SK-N-MC (cell line): Measurements from ENCODE around the gene UGGT2.

Experiments
- DNase-seq: peaks from one replicate; pipeline ENCODE4 v3.0.0-alpha.2; 2011; ENCODE audit warnings: low read depth, low spot score
- H3K27ac ChIP-seq: fragments of 200-600 bp; sonication (generic); 2 replicates; pipeline ENCODE4 v1.5.1; 2016; ENCODE audit warnings: mixed run types
- H3K36me3 ChIP-seq: fragments of 200-600 bp; sonication (generic); 2 replicates; pipeline ENCODE4 v1.6.1; 2017; ENCODE audit warnings: antibody characterized with exemption, low read length, mixed read lengths; ENCODE audit not compliant: insufficient read depth
- H3K4me3 ChIP-seq: fragments of 200-600 bp; sonication (generic); 2 replicates; pipeline ENCODE4 v1.5.1; 2016
- H3K9ac ChIP-seq: fragments of 200-600 bp; sonication (generic); 2 replicates; pipeline ENCODE4 v1.8.0; 2017; ENCODE audit warnings: mixed run types, mixed read lengths; ENCODE audit not compliant: insufficient read length
- H3K9me3 ChIP-seq: fragments of 200-600 bp; sonication (generic); 2 replicates; pipeline ENCODE4 v1.6.1; 2017; ENCODE audit warnings: low read depth, mild to moderate bottlenecking, antibody characterized with exemption, low read length, moderate library complexity, mixed read lengths
- EZH2 ChIP-seq: fragments of 200-600 bp; sonication (generic); IDR thresholded peaks from one replicate; pipeline ENCODE4 v1.6.1; 2017; ENCODE audit warnings: antibody characterized with exemption
- FOXP2 ChIP-seq: optimal IDR thresholded peaks from 2 replicates; pipeline ENCODE3; 2011; ENCODE audit warnings: mild to moderate bottlenecking, moderate library complexity; ENCODE audit not compliant: insufficient read depth; ENCODE audit errors: extremely low read length, control extremely low read depth
- POLR2AphosphoS5 ChIP-seq: IDR thresholded peaks from 2 replicates; pipeline ENCODE4 v1.6.1; 2012; ENCODE audit warnings: mild to moderate bottlenecking, low read depth, low read length, borderline replicate concordance

The UGGT2 gene

DNA sequence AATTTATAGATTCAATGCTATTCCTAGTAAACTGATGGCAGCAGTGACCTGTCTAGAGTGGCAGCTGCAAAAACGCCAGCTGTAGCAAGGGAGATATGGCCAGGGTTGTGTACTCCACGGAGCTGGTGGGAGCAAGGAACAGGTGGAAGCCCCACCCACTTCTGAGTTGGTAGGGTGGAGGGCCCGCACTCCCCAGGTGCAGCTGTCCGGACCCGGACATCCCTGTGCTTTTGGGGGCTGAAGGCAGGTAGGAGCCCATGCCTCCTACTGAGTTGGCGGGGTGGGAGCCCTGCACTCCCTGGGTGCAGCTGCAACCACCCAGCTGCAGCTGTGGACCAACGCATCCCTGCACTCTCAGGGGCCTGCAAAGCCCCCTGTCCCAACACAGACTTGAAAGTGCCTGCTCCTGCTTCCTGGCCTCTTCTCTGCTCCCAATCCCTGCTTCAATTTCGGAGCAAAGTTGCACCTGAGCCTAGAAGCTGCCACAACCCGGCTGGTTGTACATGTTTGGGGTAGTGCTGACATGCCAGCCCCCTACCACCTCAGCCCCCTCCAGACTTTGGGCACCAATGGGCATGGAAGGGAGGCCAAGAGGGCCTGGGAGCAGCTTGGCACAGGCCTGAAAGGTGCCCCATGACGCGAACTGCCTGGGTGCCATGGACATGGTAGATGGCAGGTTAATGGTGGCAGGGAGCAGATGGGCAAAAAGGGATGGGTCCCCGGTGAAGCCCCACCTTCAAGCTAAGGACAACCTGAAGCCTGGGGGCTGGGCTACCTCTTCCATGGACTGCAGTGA is 19.8 kb downstream of the UGGT2 start:
- no peak overlapping the region for H3K9ac ChIP-seq
- no peak for TF ChIP-seq FOXP2
- TF ChIP-seq EZH2 = no peak
- no peak for TF ChIP-seq POLR2AphosphoS5
- H3K27ac ChIP-seq = no peak overlapping the region
- H3K36me3 ChIP-seq = no peaks in the 10 kb centered on the region
- no peak overlapping the region for H3K4me3 ChIP-seq
- no peak for DNase-seq
- no peaks in the 10 kb centered on the region for H3K9me3 ChIP-seq

DNA sequence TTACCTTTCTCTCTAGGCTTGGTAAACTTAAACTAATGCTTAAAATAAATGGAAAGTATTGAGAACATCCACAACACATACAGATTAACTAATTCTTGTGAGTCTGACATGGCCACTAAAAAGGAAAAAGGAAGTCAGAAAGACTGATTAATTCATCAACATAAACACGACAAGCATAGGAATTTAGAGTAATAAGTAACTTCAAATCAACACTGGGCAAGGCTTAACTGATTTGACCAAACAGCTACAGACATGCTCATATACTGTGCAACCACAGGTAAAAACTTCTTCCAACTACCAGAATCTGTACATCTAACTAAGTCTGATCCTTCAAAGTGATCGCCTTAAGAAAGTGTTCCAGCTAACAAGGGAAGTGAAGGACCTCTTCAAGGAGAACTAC is 20.5 kb downstream of the UGGT2 start:
- Histone ChIP-seq H3K9ac (no peak overlapping the region), H3K4me3 (no peak overlapping the region), H3K9me3 (no peaks in the 10 kb centered on the region), H3K27ac (no peak overlapping the region), H3K36me3 (no peaks in the 10 kb centered on the region)
- no peak for TF ChIP-seq EZH2
- no peak for TF ChIP-seq POLR2AphosphoS5
- no peak for TF ChIP-seq FOXP2
- DNase-seq = no peak

DNA sequence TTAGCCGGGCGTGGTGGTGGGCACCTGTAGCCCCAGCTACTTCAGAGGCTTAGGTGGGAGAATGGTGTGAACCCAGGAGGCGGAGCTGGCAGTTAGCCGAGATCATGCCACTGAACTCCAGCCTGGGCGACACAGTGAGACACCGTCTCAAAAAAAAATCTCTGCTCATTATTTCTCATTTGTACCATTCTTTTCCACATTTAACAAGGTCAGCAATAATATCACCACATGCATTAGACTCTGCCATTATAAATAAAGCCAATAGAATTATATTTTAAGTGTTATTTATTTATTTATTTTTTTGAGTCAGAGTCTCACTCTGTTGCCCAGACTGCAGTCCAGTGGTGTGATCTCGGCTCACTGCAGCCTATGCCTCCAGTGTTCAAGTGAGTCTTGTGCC is 24.2 kb downstream of the UGGT2 start:
- Histone ChIP-seq H3K4me3 (no peak overlapping the region), H3K9ac (no peak overlapping the region), H3K27ac (no peak overlapping the region), H3K36me3 (no peaks in the 10 kb centered on the region), H3K9me3 (no peaks in the 10 kb centered on the region)
- TF ChIP-seq POLR2AphosphoS5 (no peak), FOXP2 (no peak)
- no peak for DNase-seq

DNA sequence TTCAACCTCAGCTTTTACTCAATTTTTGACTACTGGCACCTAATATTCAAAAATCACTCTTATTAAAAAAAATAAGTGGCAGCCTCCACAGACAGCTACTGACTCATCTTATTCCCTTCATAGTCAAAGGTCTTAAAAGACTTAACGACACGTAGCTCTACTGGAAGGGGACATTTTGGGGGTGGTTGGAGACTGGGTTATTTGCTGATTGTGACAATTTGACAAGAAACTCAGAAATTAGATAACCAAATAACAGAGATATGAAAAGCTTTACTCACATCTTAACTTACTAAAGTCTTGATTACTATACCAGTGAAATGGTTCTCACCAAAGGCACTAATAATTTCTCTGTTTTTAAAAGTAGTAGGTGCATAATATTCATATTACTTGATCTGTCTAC is 25.7 kb downstream of the UGGT2 start:
- Histone ChIP-seq H3K9ac (no peak overlapping the region), H3K9me3 (no peaks in the 10 kb centered on the region), H3K36me3 (no peaks in the 10 kb centered on the region), H3K4me3 (no peak overlapping the region), H3K27ac (no peak overlapping the region)
- no peak for TF ChIP-seq EZH2
- TF ChIP-seq POLR2AphosphoS5 = no peak
- no peak for TF ChIP-seq FOXP2
- DNase-seq = no peak

DNA sequence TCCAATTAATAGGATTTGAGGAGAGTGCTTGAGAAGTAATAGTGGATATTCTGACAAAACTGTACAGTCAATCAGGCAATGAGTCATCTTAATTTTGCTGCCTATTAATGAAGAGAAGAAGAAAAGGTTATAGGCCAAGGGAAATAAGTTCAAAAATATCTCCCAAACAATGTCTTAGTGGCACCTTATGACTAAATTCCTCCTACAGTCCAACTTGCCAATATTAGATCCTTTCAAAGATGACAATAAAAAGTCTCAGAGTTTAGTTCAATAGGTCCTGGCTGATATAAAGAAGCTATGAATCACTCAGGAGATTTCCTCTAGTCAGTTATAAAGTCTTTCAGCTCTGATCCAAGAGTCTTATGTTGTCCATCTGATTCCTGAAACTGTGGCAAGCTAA is 27.9 kb downstream of the UGGT2 start:
- Histone ChIP-seq H3K4me3 (no peak overlapping the region), H3K36me3 (no peaks in the 10 kb centered on the region), H3K27ac (no peak overlapping the region), H3K9ac (no peak overlapping the region), H3K9me3 (no peaks in the 10 kb centered on the region)
- no peak for DNase-seq
- no peak for TF ChIP-seq FOXP2
- TF ChIP-seq EZH2 = no peak
- no peak for TF ChIP-seq POLR2AphosphoS5

DNA sequence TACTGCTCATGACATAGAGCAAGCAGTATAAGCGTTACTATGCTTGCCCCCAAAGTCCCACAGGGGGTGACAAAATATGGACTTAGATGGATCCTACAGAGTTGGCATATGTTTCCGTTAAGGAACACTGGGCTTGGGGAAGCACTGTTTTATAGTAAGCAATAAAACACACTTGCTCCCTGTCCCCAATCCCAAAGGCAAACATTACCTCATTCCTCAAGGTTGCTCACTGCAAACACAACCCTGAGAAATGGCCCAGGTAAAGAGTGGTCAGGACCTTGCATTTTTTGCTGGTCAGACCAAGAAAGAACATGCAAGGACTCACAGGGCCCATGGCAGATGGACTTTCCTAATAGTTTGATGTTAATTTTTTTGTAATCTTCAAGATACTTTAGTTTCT is 32.3 kb downstream of the UGGT2 start:
- no peak for DNase-seq
- TF ChIP-seq EZH2 (no peak), POLR2AphosphoS5 (no peak), FOXP2 (no peak)
- Histone ChIP-seq H3K4me3 (no peak overlapping the region), H3K9ac (no peak overlapping the region), H3K27ac (no peak overlapping the region), H3K9me3 (no peaks in the 10 kb centered on the region), H3K36me3 (no peaks in the 10 kb centered on the region)

DNA sequence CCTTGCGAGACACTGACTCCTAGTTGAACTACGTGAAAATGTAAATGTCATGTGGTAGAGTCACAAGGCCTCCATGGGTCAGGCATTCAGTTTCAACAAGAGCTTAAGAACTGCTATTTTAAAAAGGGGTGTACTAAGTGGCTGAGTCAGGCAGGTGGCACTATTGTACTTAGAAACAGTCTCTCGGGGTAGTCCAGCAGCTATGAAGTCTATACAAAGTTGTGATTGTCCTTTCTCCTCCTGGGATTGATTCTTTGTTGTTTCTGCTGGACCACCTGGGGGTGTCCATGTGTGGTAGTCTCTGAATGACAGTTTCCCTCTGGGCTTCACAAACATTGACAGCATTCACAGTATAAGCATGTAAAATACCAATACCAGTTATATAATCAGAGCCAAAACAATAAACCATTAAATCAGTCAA is 33.0 kb downstream of the UGGT2 start:
- Histone ChIP-seq H3K9me3 (no peaks in the 10 kb centered on the region), H3K9ac (no peak overlapping the region), H3K36me3 (no peaks in the 10 kb centered on the region), H3K4me3 (no peak overlapping the region), H3K27ac (no peak overlapping the region)
- TF ChIP-seq FOXP2 (no peak), POLR2AphosphoS5 (no peak), EZH2 (no peak)
- DNase-seq = peak; percentile 12

DNA sequence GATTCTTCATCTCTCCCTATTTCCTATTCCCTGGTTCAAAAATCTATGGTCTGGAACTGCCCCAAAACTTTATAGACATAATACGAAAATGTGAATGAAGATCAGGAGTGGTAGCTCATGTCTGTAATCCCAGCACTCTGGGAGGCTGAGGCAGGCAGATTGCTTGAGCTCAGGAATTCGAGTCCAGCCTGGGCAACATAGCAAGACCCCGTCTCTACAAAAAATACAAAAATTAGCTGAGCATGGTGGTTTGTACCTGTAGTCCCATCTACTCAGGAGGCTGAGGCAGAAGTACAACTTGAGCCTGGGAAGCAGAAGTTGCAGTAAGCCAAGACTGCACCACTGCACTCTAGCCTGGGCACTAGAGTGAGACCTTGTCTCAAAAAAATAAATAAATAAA is 35.1 kb downstream of the UGGT2 start:
- no peak overlapping the region for H3K9ac ChIP-seq
- no peak overlapping the region for H3K4me3 ChIP-seq
- DNase-seq = no peak
- H3K36me3 ChIP-seq = no peaks in the 10 kb centered on the region
- no peak overlapping the region for H3K27ac ChIP-seq
- no peak for TF ChIP-seq POLR2AphosphoS5
- no peak for TF ChIP-seq FOXP2
- no peak for TF ChIP-seq EZH2
- no peaks in the 10 kb centered on the region for H3K9me3 ChIP-seq

DNA sequence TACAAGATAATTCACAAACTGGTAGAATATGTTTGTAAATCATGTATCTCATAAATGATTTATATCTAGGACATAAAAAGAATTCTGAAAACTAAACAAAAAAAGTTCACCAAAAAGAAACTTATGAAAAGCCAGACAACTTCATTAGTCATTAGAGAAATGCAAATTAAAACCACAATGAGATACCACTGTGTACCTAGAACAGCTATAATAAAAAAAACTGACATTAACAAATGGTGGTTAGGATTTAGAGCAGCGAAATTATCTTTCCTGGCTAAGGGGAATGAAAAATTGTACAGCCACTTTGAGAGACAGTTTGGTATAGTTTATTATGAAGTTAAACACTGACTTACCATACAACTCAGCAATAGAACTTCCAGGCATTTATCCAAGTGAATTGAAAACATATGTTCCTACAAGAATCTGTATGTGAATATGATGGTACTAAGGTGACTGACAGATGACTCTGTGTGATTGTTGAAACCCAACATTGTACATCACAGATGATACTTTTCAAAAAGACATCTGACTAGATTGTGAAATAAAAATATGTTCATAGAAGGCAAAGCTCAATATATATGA is 41.8 kb downstream of the UGGT2 start:
- DNase-seq = no peak
- no peak for TF ChIP-seq EZH2
- TF ChIP-seq POLR2AphosphoS5 = no peak
- TF ChIP-seq FOXP2 = no peak
- no peaks in the 10 kb centered on the region; the same call in 1 of the 2 replicates for H3K9me3 ChIP-seq
- H3K4me3 ChIP-seq = no peak overlapping the region
- H3K27ac ChIP-seq = no peak overlapping the region
- no peaks in the 10 kb centered on the region for H3K36me3 ChIP-seq
- H3K9ac ChIP-seq = no peak overlapping the region
